SK-N-SH treated with all-trans-retinoic acid at 6 μM for 48 hours (cell line): ENCODE results near the gene ZBTB48.
"Not testable (repeated sequence)": the region's sequence is repeated elsewhere in the genome, so short reads cannot be mapped to it uniquely, and the experiment has no call there.

Experiments used
- ATAC-seq: fragments of 200-7000 bp; cut with Tn5 transposase; 3 replicates; pipeline ENCODE4 v1.9.1; 2020; ENCODE audit warnings: mild to moderate bottlenecking, moderate library complexity
- BACH2 ChIP-seq: fragments of 250-450 bp; sonication (Bioruptor Pico); IDR thresholded peaks from 2 replicates; pipeline ENCODE4 v1.9.0; 2021; ENCODE audit warnings: mild to moderate bottlenecking, borderline replicate concordance
- CREB5 ChIP-seq: fragments of 250-450 bp; sonication (Bioruptor Pico); IDR thresholded peaks from 2 replicates; pipeline ENCODE4 v1.5.1; 2020; ENCODE audit warnings: low read depth, mild to moderate bottlenecking, moderate library complexity
- CSDC2 ChIP-seq: fragments of 250-450 bp; sonication (Bioruptor Pico); IDR thresholded peaks from 2 replicates; pipeline ENCODE4 v1.5.0; 2020; ENCODE audit warnings: mild to moderate bottlenecking, moderate library complexity
- CSRNP3 ChIP-seq: fragments of 250-450 bp; sonication (Bioruptor Pico); IDR thresholded peaks from 2 replicates; pipeline ENCODE4 v1.5.1; 2021; ENCODE audit warnings: mild to moderate bottlenecking, moderate library complexity
- ESRRG ChIP-seq: fragments of 250-450 bp; sonication (Bioruptor Pico); IDR thresholded peaks from 2 replicates; pipeline ENCODE4 v1.6.1; 2021; ENCODE audit warnings: mild to moderate bottlenecking
- GLIS3 ChIP-seq: fragments of 250-450 bp; sonication (Bioruptor Pico); IDR thresholded peaks from 2 replicates; pipeline ENCODE4 v1.5.0; 2020; ENCODE audit warnings: mild to moderate bottlenecking, moderate library complexity
- ISL1 ChIP-seq: fragments of 250-450 bp; sonication (Bioruptor Pico); IDR thresholded peaks from 2 replicates; pipeline ENCODE4 v2.1.2; 2022; ENCODE audit warnings: mild to moderate bottlenecking, moderate library complexity
- PATZ1 ChIP-seq: fragments of 250-450 bp; sonication (Bioruptor Pico); IDR thresholded peaks from 2 replicates; pipeline ENCODE4 v1.8.0; 2020; ENCODE audit warnings: mild to moderate bottlenecking, moderate library complexity, borderline replicate concordance
- POU6F1 ChIP-seq: fragments of 250-450 bp; sonication (Bioruptor Pico); IDR thresholded peaks from 2 replicates; pipeline ENCODE4 v1.8.0; 2021; ENCODE audit warnings: low read depth, mild to moderate bottlenecking, moderate library complexity, borderline replicate concordance
- RARB ChIP-seq: fragments of 250-450 bp; sonication (Bioruptor Pico); IDR thresholded peaks from 2 replicates; pipeline ENCODE4 v1.8.0; 2021; ENCODE audit warnings: mild to moderate bottlenecking, moderate library complexity
- SNAI2 ChIP-seq: fragments of 250-450 bp; sonication (Bioruptor Pico); IDR thresholded peaks from 2 replicates; pipeline ENCODE4 v1.5.0; 2020; ENCODE audit warnings: mild to moderate bottlenecking, moderate library complexity
- TCF4 ChIP-seq: fragments of 250-450 bp; sonication (Bioruptor Pico); IDR thresholded peaks from 2 replicates; pipeline ENCODE4 v1.8.0; 2021; ENCODE audit warnings: mild to moderate bottlenecking, moderate library complexity, borderline replicate concordance
- TOX ChIP-seq: fragments of 250-450 bp; sonication (Bioruptor Pico); IDR thresholded peaks from 2 replicates; pipeline ENCODE4 v1.8.0; 2021; ENCODE audit warnings: mild to moderate bottlenecking, moderate library complexity, borderline replicate concordance
- ZFP3 ChIP-seq: fragments of 250-450 bp; sonication (Bioruptor Pico); IDR thresholded peaks from 2 replicates; pipeline ENCODE4 v1.5.0; 2020; ENCODE audit warnings: mild to moderate bottlenecking, moderate library complexity
- ZFP30 ChIP-seq: fragments of 450-650 bp; formaldehyde crosslinking; IDR thresholded peaks from 2 replicates; pipeline ENCODE4 v1.5.0; 2022; ENCODE audit warnings: mild to moderate bottlenecking, moderate library complexity
- ZNF565 ChIP-seq: fragments of 450-650 bp; formaldehyde crosslinking; conservative IDR thresholded peaks from 2 replicates; pipeline ENCODE4 v1.5.0; 2020; ENCODE audit warnings: low read depth, mild to moderate bottlenecking, moderate library complexity
- ZNF70 ChIP-seq: fragments of 450-650 bp; formaldehyde crosslinking; IDR thresholded peaks from 2 replicates; pipeline ENCODE4 v1.5.0; 2020; ENCODE audit warnings: mild to moderate bottlenecking, moderate library complexity

ZBTB48 gene

GRCh38 chr1:6557597-6557996, 22.2 kb upstream of the ZBTB48 start (continued):
- TF ChIP-seq TCF4 (no peak), CSRNP3 (no peak), BACH2 (CRISPR knock-in tag) (no peak), POU6F1 (CRISPR knock-in tag) (no peak), ZNF70 (CRISPR knock-in tag) (no peak), ISL1 (no peak), ZNF565 (no peak), CREB5 (CRISPR knock-in tag) (no peak), GLIS3 (CRISPR knock-in tag) (no peak), ESRRG (CRISPR knock-in tag) (no peak), ZFP3 (no peak)

- not testable (repeated sequence) for ATAC-seq
Observed at GRCh38 chr1:6559161-6559560, 20.6 kb upstream of the ZBTB48 start.

- TF ChIP-seq SNAI2 (CRISPR knock-in tag), result no peak
- no peak for TF ChIP-seq TOX (CRISPR knock-in tag)
- TF ChIP-seq, all 23 proteins: peak for 0
Observed at GRCh38 chr1:6560267-6560666, 19.5 kb upstream of the ZBTB48 start.

GRCh38 chr1:6569033-6569432, 10.8 kb upstream of the ZBTB48 start:
- ATAC-seq, result no peak

More at GRCh38 chr1:6560267-6560666, 19.5 kb upstream of the ZBTB48 start:
- no peak for ATAC-seq

GRCh38 chr1:6570100-6570499, 9.7 kb upstream of the ZBTB48 start:
- TF ChIP-seq SNAI2 (CRISPR knock-in tag) (no peak), TCF4 (no peak), TOX (CRISPR knock-in tag) (no peak), CSDC2 (CRISPR knock-in tag) (no peak), ZNF565 (no peak), CSRNP3 (no peak), POU6F1 (CRISPR knock-in tag) (no peak), ZFP3 (no peak)
- ATAC-seq, result no peak

More at GRCh38 chr1:6569033-6569432, 10.8 kb upstream of the ZBTB48 start:
- TF ChIP-seq ZNF565 (no peak), ZNF70 (CRISPR knock-in tag) (no peak), TOX (CRISPR knock-in tag) (no peak), PATZ1 (CRISPR knock-in tag) (no peak), SNAI2 (CRISPR knock-in tag) (no peak), RARB (CRISPR knock-in tag) (no peak), GLIS3 (CRISPR knock-in tag) (no peak), ZFP30 (no peak), ESRRG (CRISPR knock-in tag) (no peak)
